ENCODE measurements around the gene TGFBI. TPM values are rescaled to one million over a fixed set of nuclear protein-coding genes. Genes with fewer than 3 reads are reported as not detected.

TGFBI gene
- total and polyA plus RNA-seq, 9 of the 15 experiments (the other 6 are each of a cell fraction or from before 2014, with no cell fraction given) = 0.05 to 0.62 (median 0.08) TPM; not detected in 6

GRCh38 chr5:136004436-136004835 is 24.4 kb upstream of the TGFBI start:
- H2AFZ ChIP-seq (ENCODE audit: low read depth, low read length) = no peak overlapping the region
- DNase-seq (ENCODE audit: extremely low read depth in 1 of 4, low spot score in 3 of 4) = no peak
- no peaks in the 10 kb centered on the region for H3K36me3 ChIP-seq (ENCODE audit: control insufficient read depth, insufficient read depth, low read length)
- H4K20me1 ChIP-seq (replicated peaks; ENCODE audit: control insufficient read depth, insufficient read depth, low read length) = no peaks in the 10 kb centered on the region
- H3K9ac ChIP-seq (ENCODE audit: insufficient read depth in 1 of 2, low read depth in 2 of 2, low read length in 2 of 2) = no peak overlapping the region
- ChIA-PET POLR2A (no interaction called here), CTCF (ENCODE audit: low intra/inter-chr PET ratio) (no interaction called here)
- H3K4me3 ChIP-seq = no peak overlapping the region
- H3K27me3 ChIP-seq (ENCODE audit: control insufficient read depth in 2 of 2, insufficient read depth in 2 of 2, low read length in 2 of 2) = peaks cover 9 to 33% of the 10 kb centered on the region in 2 experiments; a peak in 4 of 5 replicates
- FAIRE-seq = peak; percentile 32
- intact Hi-C loops (cut with micrococcal nuclease) (no loop called here), in situ Hi-C loops (cut with MboI) (no loop called here)
- no peak overlapping the region for H3K27ac ChIP-seq (ENCODE audit: extremely low read depth, low read depth, low read length)
- no TSS peak for BruUV-seq (replicated peaks)
- ATAC-seq = no peak
- 4% methylated on average over 3 of the region's 3 CpGs for WGBS (ENCODE audit: insufficient coverage, low coverage, missing lambda C conversion rate)
- no peak overlapping the region for H3K4me2 ChIP-seq (ENCODE audit: insufficient read depth, low read length)
- H3K9me1 ChIP-seq (ENCODE audit: control insufficient read depth, insufficient read depth, low read length) = peaks cover 4% of the 10 kb centered on the region
- no peaks in the 10 kb centered on the region for H3K9me3 ChIP-seq (replicated peaks; ENCODE audit: control insufficient read depth, insufficient read depth, low read depth, low read length)
- no peaks in the 10 kb centered on the region for H3K4me1 ChIP-seq (replicated peaks in 1 of 2; ENCODE audit: control insufficient read depth in 2 of 2, insufficient read depth in 2 of 2, low read length in 2 of 2)
- no peaks in the 10 kb centered on the region for H3K79me2 ChIP-seq (ENCODE audit: control insufficient read depth, insufficient read depth, low read length)
- TF ChIP-seq, protein P1, sequence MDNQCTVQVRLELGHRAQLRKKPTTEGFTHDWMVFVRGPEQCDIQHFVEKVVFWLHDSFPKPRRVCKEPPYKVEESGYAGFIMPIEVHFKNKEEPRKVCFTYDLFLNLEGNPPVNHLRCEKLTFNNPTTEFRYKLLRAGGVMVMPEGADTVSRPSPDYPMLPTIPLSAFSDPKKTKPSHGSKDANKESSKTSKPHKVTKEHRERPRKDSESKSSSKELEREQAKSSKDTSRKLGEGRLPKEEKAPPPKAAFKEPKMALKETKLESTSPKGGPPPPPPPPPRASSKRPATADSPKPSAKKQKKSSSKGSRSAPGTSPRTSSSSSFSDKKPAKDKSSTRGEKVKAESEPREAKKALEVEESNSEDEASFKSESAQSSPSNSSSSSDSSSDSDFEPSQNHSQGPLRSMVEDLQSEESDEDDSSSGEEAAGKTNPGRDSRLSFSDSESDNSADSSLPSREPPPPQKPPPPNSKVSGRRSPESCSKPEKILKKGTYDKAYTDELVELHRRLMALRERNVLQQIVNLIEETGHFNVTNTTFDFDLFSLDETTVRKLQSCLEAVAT (IDR thresholded peaks at IDR 0.05) = no peak
- TF ChIP-seq SIX5 (IDR thresholded peaks at IDR 0.05; ENCODE audit: borderline replicate concordance in 1 of 2, insufficient read depth in 1 of 2, low read depth in 1 of 2, low read length in 2 of 2) (no peak), HMG20A (CRISPR knock-in tag; conservative IDR thresholded peaks at IDR 0.05) (no peak), HBP1 (CRISPR knock-in tag; IDR thresholded peaks at IDR 0.05) (no peak), THAP7 (CRISPR knock-in tag; IDR thresholded peaks at IDR 0.05) (no peak), SETDB1 (IDR thresholded peaks at IDR 0.05; ENCODE audit: low read length) (no peak)
- TF ChIP-seq, protein P2, sequence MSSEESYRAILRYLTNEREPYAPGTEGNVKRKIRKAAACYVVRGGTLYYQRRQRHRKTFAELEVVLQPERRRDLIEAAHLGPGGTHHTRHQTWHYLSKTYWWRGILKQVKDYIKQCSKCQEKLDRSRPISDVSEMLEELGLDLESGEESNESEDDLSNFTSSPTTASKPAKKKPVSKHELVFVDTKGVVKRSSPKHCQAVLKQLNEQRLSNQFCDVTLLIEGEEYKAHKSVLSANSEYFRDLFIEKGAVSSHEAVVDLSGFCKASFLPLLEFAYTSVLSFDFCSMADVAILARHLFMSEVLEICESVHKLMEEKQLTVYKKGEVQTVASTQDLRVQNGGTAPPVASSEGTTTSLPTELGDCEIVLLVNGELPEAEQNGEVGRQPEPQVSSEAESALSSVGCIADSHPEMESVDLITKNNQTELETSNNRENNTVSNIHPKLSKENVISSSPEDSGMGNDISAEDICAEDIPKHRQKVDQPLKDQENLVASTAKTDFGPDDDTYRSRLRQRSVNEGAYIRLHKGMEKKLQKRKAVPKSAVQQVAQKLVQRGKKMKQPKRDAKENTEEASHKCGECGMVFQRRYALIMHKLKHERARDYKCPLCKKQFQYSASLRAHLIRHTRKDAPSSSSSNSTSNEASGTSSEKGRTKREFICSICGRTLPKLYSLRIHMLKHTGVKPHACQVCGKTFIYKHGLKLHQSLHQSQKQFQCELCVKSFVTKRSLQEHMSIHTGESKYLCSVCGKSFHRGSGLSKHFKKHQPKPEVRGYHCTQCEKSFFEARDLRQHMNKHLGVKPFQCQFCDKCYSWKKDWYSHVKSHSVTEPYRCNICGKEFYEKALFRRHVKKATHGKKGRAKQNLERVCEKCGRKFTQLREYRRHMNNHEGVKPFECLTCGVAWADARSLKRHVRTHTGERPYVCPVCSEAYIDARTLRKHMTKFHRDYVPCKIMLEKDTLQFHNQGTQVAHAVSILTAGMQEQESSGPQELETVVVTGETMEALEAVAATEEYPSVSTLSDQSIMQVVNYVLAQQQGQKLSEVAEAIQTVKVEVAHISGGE (CRISPR knock-in tag; IDR thresholded peaks at IDR 0.05) = no peak
- TF ChIP-seq, protein P3, sequence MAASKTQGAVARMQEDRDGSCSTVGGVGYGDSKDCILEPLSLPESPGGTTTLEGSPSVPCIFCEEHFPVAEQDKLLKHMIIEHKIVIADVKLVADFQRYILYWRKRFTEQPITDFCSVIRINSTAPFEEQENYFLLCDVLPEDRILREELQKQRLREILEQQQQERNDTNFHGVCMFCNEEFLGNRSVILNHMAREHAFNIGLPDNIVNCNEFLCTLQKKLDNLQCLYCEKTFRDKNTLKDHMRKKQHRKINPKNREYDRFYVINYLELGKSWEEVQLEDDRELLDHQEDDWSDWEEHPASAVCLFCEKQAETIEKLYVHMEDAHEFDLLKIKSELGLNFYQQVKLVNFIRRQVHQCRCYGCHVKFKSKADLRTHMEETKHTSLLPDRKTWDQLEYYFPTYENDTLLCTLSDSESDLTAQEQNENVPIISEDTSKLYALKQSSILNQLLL (CRISPR knock-in tag; IDR thresholded peaks at IDR 0.05; ENCODE audit: borderline replicate concordance) = no peak
- TF ChIP-seq, protein P4, sequence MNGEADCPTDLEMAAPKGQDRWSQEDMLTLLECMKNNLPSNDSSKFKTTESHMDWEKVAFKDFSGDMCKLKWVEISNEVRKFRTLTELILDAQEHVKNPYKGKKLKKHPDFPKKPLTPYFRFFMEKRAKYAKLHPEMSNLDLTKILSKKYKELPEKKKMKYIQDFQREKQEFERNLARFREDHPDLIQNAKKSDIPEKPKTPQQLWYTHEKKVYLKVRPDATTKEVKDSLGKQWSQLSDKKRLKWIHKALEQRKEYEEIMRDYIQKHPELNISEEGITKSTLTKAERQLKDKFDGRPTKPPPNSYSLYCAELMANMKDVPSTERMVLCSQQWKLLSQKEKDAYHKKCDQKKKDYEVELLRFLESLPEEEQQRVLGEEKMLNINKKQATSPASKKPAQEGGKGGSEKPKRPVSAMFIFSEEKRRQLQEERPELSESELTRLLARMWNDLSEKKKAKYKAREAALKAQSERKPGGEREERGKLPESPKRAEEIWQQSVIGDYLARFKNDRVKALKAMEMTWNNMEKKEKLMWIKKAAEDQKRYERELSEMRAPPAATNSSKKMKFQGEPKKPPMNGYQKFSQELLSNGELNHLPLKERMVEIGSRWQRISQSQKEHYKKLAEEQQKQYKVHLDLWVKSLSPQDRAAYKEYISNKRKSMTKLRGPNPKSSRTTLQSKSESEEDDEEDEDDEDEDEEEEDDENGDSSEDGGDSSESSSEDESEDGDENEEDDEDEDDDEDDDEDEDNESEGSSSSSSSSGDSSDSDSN (IDR thresholded peaks at IDR 0.05; ENCODE audit: borderline replicate concordance in 1 of 2, low read depth in 2 of 2, low read length in 2 of 2) = no peak
